ENCODE measurements around the gene PDE1C.

GRCh38 chr7:31767686-31768358 is 302.4 kb downstream of the PDE1C start:
- no peak for TF ChIP-seq POLR2AphosphoS5 (IDR thresholded peaks at IDR 0.05; ENCODE audit: low read depth, low read length)
- TF ChIP-seq TAF1 (IDR thresholded peaks at IDR 0.05; ENCODE audit: borderline replicate concordance, insufficient read depth, low read length) = no peak
